Bone marrow (tissue), 2 donors: Measurements from ENCODE around the gene PKP3.
"Not testable (repeated sequence)": the region's sequence is repeated elsewhere in the genome, so short reads cannot be mapped to it uniquely, and the experiment has no call there.

Experiments used
- DNase-seq, 2 donors: peaks; one replicate each; lab custom pipeline; 2025; lab: John Stamatoyannopoulos, UW

PKP3 gene

GRCh38 chr11:412641-413119 is 18.7 kb downstream of the PKP3 start:
- no peak for DNase-seq

DNA sequence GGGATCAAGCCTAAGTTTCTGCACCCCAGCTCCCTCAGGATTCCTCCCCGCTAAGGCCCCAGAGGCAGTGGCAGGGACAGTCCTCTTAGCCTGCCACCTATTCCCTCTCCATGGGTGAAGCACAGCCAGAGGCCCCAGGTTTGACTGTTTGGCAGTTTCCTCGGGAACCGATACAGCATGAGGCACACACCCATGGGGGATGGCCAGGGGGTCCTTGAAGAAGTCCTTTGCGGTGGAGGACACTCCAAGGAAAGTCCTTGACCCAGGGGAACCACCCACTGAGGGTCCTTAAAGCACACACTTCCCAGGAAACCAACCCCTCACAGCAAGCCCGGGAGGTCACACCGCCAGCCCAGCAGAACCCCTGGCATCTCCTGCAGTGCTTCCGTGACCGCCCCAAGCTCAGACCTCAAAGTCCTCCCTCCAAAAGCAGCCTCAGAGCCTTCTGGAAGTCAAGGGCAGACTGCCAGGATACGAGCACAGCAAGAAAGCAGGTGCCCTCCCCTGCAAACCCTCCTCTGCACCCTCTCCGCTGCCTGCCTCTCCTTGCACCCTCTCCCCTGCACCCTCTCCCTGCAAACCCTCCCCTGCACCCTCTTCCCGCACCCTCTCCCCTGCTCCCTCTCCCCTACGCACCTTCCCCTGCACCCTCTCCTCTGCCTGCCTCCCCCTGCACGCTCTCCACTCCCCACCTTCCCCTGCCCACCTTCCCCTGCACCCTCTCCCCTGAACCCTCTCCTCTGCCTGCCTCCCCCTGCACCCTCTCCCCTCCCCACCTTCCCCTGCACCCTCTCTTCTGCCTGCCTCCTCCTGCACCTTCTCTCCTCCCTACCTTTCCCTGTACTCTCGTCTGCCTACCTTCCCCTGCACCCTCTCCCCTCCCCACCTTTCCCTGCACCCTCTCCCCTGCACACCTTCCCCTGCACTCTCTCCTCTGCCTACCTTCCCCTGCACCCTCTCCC is 19.4 kb downstream of the PKP3 start:
- peak in 1 of 2 donors; percentile 20 for DNase-seq

GRCh38 chr11:414318-414857 is 20.4 kb downstream of the PKP3 start:
- DNase-seq, result no peak

- no peak for DNase-seq
Measured at GRCh38 chr11:415640-416041, 21.6 kb downstream of the PKP3 start.

GRCh38 chr11:416051-416756 is 22.2 kb downstream of the PKP3 start:
- no peak for DNase-seq

DNA sequence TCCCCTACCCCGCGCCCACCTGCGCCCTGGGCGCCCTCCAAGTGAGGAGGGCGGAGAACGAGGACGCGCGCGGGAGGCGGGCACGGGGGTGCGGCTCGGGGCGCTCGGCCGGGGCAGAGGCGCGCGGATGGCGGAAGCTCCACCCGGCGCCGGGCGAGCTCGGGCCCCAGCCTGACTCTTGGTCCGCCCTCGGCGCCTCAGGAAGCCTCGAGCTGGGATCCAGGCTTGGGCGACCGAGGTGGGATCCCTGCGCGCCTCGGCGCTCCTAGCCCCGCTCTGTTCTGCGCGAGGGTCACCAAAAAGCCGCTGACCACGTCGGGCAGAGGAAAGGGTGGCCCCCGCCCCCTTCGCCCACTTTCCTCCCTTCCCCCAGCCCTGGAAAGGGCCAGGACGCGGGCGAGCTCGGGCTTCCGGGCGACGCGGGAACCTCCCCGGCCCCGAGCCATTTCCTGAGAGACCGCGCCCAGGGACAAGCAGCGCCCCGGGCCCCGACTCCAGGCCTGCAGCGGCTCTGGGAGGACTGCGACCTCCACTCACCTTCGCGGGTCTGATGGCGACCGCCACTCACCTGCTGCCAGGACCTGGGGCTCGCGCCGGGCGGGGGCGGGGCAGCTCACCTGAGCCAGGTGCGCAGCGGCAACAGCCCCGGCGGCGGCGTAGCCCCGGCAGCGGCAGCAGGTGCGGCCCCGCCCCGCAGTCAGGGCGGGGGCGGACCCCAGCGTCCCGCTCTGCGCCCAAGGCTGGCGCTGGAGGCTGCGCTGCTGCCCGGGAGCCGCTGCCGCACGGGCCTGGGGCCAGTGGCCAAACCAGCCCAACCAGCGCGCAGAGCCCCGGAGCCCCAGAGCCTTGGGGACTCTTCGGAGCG is 23.0 kb downstream of the PKP3 start:
- peak in 1 of 2 donors; percentile 37 for DNase-seq

DNA sequence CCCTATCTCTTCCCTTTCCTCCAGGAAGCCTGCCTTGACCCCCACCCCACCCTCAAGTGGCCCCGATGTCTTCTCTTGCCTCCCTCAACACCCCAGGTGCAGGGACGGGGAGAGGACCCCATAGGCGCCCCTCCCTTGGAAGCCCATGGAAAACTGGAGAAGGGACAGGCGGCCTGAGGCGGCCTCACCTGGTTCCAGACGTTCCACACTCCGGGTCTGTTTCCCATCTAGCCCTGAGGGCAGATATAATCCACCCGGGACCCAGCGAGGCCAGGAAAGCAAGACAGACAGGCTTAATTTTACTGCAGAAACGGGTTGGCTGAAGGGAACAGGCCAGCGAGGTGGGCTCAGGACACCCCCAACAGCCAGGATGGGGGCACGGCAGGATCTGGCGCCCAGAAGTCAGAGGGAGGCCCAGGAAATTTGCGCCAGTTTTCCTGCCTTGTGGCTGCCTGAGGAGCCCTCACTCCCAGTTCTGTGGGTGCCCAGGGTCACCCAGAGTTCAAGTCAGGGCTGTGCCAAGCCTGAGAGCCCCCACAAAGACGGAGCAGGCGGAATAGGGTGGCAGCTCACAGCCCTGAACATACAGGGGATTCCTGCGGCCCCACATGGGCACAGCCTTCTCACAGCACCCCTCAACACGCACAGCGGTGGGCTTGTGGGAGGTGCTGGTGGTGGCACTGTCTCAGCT is 23.8 kb downstream of the PKP3 start:
- no peak for DNase-seq

DNA sequence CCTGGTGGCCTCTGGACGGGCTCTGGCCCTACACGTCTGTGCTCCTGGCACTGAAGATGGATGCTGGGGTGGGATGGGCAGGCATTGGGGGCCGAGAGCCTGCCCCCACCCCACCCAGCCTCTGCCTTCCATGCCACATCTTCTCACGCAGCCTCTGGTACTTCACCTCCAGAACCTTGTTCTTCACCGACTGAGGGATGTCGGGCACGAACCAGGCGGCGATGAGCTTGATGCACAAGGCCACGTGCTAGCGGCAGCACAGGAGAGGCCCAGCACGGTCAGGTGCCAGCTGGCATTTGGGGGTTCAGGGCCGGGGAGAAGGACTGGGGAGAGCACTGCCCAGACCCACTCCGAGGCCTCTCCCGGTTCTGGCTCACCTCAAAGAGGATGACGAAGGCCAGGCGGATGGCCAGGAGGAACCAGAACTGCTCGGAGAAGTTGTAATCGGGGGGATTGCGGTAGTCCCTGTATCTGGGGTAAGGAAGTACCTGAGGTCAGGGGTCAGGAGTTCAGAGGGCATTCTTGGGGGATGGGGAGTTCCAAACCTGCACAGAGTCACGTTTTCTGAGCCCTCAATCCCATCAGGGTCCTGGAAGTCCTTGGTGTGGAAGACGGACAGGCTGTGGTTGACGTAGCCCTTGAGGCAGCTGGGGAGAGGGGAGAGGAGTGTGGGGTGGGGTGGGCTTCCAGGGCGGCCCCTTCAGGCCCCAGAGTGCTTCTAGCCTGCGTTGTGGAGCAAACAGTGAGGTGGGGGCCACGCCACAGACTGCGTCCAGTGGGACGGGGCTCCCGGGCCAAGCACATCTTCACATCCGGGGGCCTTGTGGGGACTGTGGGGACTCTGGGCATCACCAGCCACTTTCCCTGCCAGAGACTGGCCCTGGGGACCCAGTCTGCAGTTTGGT is 24.6 kb downstream of the PKP3 start:
- no peak for DNase-seq

DNA sequence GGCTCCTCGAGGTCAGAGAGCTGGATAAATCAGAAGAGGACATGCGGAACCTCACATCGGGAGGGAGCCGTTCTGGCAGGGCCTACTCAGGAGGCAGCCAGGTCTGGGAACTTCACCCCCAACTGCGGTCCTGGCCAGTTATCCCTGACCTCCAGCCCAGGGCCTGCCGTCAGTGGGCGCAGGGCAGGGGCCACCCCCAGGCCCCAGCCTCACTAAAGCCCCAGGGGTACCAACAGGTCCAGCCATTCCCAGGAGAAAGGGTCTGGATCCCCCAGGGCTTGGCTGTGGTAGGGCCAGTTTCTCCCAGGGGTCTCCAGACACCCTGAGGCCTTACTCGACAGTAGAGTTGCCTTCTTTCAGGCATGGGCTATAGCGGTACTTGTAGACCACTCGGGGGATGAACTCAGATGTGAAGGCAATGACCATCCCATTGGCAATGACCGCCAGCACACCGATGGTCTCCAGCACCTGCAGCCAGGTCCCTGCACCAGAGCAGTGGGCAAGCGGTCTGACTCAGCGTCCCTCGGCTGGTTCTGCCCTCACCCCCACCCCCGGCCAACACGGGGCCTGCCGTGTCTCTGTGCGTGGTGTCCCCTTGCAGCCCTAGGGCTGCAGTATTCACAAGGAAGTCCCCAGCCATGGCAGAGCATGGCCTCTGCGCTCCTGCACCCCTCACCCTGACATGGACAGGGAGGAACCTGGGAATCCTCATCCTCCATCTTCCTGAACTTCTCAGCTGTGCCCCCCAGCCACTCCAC is 25.4 kb downstream of the PKP3 start:
- DNase-seq, result no peak

DNA sequence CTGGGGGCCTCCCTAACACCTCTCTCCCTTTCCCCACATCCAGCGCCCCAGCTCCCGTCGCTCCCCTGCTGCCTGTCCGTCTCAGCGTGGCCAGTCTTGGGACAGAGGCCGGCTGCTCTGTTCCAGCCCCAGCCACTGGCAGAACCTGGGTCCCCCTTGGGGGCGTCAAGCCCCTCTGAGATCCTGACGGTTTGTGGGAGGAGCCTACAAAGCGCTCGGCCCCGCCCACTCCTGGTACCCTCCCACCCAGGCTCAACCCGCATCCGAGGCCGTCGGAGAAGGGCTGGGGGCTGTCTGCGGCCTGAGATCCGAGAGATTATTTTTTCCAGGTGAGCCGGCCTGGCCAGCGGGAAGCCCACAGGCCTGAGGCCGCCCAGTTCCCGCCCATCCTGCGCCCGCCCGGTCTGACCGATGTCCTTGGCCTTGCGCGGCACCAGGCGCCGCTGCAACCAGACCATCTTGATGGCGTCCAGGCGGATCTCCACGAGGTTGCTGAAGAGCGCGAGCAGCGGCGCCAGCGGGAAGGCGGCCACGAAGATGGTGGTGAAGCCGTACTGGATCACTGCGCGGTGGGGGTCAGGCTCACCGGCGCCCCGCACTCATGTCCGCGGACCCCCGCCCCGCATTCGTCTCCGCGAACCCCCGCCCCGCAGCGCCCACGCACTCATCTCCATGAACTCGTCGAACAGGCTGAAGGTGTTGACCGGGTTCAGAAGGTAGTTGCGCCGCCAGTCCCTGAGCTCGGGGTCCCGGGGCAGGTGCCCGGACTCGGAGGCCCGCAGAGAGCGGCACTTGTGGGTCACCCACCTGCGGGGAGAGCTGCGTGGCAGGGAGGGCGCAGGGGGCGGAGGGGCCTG is 26.3 kb downstream of the PKP3 start:
- DNase-seq, result no peak

GRCh38 chr11:420911-421321 is 26.9 kb downstream of the PKP3 start:
- no peak for DNase-seq

DNA sequence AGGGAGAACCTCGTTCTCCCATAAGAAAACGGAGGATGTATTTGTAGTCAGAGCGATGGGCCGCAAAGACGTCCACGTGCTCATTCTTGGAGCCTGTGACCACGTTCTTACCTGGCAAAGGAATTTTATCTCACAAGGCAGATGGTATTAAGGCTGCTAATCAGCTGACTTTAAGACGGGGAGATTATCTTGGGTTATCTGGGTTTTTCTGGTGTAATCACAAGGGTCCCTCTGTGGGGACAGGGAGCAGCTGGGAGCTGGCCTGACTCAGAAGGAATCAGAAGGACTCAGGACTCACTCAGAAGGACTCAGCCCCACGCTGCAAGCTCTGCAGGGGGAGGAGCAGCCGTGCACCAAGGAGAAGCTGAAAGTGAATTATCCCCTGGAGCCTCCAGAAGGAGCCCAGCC is 28.2 kb downstream of the PKP3 start:
- DNase-seq, result no peak

GRCh38 chr11:424232-424631 is 30.2 kb downstream of the PKP3 start:
- no peak for DNase-seq

DNA sequence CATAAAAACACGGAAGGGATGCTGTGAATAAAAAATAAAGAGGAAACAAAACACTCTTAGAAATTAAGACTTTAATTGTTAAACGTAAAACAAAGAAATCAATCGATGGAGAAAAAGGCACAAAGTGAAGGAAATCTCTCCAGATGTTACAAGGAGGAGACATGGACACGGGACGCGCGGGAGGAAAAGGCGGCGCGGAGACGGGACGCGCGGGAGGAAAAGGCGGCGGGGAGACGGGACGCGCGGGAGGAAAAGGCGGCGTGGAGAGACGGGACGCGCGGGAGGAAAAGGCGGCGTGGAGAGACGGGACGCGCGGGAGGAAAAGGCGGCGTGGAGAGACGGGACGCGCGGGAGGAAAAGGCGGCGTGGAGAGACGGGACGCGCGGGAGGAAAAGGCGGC is 30.8 kb downstream of the PKP3 start:
- not testable (repeated sequence) for DNase-seq

GRCh38 chr11:425301-425700 is 31.3 kb downstream of the PKP3 start:
- no peak for DNase-seq

DNA sequence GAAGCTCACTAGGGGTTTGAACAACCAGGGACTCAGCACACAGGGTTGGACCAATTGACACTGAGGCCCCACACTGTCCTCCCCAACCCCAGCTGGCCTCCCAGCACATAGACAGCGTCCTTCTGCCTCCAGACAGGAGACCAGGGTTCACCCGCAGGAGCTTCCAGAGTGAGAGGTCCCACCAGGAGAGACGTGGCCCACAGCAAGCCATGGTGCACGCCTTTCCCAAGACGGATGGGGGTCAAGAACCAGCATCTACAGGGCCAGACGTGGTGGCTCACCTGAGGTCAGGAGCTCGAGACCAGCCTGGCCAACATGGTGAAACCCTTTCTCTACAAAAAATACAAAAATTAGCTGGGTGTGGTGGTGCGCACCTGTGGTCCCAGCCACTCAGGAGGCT is 32.8 kb downstream of the PKP3 start:
- DNase-seq, result no peak

DNA sequence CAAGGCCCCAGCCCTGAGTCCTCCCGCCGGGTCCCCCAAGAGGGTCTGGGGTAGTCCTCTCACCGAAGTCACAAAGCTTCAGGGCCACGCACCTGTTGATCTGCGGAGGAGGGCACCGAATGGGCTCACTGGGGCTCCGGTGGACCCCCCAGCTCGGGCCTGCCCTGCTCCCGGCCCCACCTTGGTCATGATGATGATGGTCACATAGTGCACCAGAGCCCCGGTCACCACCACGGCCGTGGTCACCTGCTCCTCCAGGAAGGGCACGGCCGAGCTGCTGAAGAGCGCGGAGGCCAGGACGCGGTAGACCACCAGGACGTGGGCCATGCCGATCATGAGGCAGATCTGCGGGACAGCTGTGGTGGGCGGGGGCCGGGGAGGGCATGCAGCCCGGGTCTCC is 34.3 kb downstream of the PKP3 start:
- no peak for DNase-seq

- DNase-seq, result no peak
Measured at GRCh38 chr11:429391-429790, 35.4 kb downstream of the PKP3 start.
